Tibial nerve (tissue), 4 donors: ENCODE data around the gene ATG4D. TPM values are rescaled to one million over a fixed set of nuclear protein-coding genes. Genes with fewer than 3 reads are reported as not detected.
A peak's percentile ranks its signal among the peaks of the same experiment; 100 is the strongest.

ENCODE experiments used
- DNase-seq, 2 donors: peaks; one replicate each; pipeline ENCODE4 v3.0.0-alpha.2; 2019; ENCODE audit warnings: low spot score in 2 of 2
- H3K27ac ChIP-seq, 4 donors: fragments of 200-600 bp; sonication (generic) in 3 of 4; one replicate each; pipeline ENCODE4 v1.5.1; 2017 to 2019; ENCODE audit warnings: mild to moderate bottlenecking in 1 of 4
- H3K27me3 ChIP-seq, 2 donors: fragments of 200-600 bp; sonication (generic) in 1 of 2; one replicate each; pipeline versions ENCODE4 v1.5.1 to v1.6.0; 2017 to 2019
- H3K36me3 ChIP-seq, 3 donors: fragments of 200-600 bp; sonication (generic); one replicate each; pipeline ENCODE4 v1.5.1; 2018 to 2019
- H3K4me1 ChIP-seq, 4 donors: fragments of 200-600 bp; sonication (generic) in 3 of 4; one replicate each; pipeline ENCODE4 v1.5.1; 2017 to 2019
- H3K4me3 ChIP-seq, 4 donors: fragments of 200-600 bp; sonication (generic) in 3 of 4; one replicate each; pipeline ENCODE4 v1.5.1; 2017 to 2019; ENCODE audit warnings: mild to moderate bottlenecking in 1 of 4, moderate library complexity in 1 of 4
- H3K9me3 ChIP-seq, 4 donors: fragments of 200-600 bp; sonication (generic) in 3 of 4; one replicate each; pipeline ENCODE4 v1.5.1; 2017 to 2019
- CTCF ChIP-seq, 5 experiments: fragments of 200-600 bp in 3 of 5; fragments of 450-650 bp in 2 of 5; sonication (generic) in 3 of 5; IDR thresholded peaks; one replicate each; pipeline ENCODE4 v1.5.1; 2016 to 2019; ENCODE audit warnings: antibody characterized with exemption in 5 of 5, mild to moderate bottlenecking in 3 of 5, moderate library complexity in 2 of 5
- EP300 ChIP-seq, 2 donors: sonication (generic); formaldehyde crosslinking; IDR thresholded peaks; one replicate each; pipeline ENCODE4 v1.6.1; 2017; ENCODE audit warnings: antibody characterized with exemption in 2 of 2, mild to moderate bottlenecking in 1 of 2
- POLR2A ChIP-seq, 2 donors: fragments of 450-650 bp; IDR thresholded peaks; one replicate each; pipeline ENCODE4 v1.6.1; 2017; ENCODE audit warnings: antibody characterized with exemption in 2 of 2, mild to moderate bottlenecking in 2 of 2, moderate library complexity in 2 of 2
- WGBS, 2 donors: methylation state at CpG; one replicate each; pipeline ENCODE4 v1.1.5; 2018; 5-methylcytosine and 5-hydroxymethylcytosine counted together
- total RNA-seq, 4 donors: library from RNA; depleted of rRNA; stranded (reverse); fragments of >200 nt; gene quantifications; one replicate each; pipeline ENCODE4 v1.1.0, GENCODE V29; 2016

ATG4D gene
- total RNA-seq, 4 donors from 2014 or later, result 11.5 to 27.8 (median 17.8) TPM

DNA sequence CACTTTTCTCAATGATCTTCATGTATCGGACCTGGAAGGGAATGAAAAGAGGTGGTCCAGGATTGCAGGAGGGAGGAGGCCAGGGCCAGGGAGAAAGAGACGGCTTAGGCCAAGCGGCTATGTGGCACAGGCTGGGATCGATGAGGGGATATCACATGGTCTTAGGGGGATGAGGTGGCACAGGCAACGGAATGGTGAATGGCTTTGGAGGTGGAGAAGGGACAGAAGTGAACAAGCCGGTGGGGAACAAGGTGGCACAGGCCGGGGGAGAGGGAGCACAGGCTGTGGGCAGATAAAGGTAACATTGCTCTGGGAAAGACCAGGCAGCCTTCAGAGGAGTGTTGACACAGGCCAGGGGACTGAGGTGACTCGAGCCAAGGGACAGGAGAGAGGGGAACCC is 30.8 kb downstream of the ATG4D start:
- peaks cover 0 to 12% (median 4%) of the 10 kb centered on the region in 4 donors for H3K4me1 ChIP-seq
- WGBS, 2 donors, result 84 to 85% methylated on average over 8 of the region's 8 CpGs
- TF ChIP-seq POLR2A (IDR thresholded peaks at IDR 0.05) (no peak), CTCF (IDR thresholded peaks at IDR 0.05) (no peak), EP300 (IDR thresholded peaks at IDR 0.05) (no peak)

GRCh38 chr19:10575011-10575716 is 31.5 kb downstream of the ATG4D start:
- TF ChIP-seq CTCF (IDR thresholded peaks at IDR 0.05) (no peak), POLR2A (IDR thresholded peaks at IDR 0.05) (no peak), EP300 (IDR thresholded peaks at IDR 0.05) (no peak)
- Histone ChIP-seq H3K36me3 (no peaks in the 10 kb centered on the region), H3K27me3 (no peaks in the 10 kb centered on the region), H3K27ac (no peak overlapping the region), H3K4me3 (no peak overlapping the region), H3K4me1 (peaks cover 0 to 6% (median 0%) of the 10 kb centered on the region in 4 donors), H3K9me3 (no peaks in the 10 kb centered on the region)
- 81 to 83% methylated on average over 6 of the region's 6 CpGs for WGBS, 2 donors
- DNase-seq, result no peak

More for the DNA sequence above, 30.8 kb downstream of the ATG4D start:
- Histone ChIP-seq H3K9me3 (no peaks in the 10 kb centered on the region), H3K36me3 (no peaks in the 10 kb centered on the region), H3K27ac (no peak overlapping the region), H3K4me3 (no peak overlapping the region), H3K27me3 (no peaks in the 10 kb centered on the region)
- no peak for DNase-seq

DNA sequence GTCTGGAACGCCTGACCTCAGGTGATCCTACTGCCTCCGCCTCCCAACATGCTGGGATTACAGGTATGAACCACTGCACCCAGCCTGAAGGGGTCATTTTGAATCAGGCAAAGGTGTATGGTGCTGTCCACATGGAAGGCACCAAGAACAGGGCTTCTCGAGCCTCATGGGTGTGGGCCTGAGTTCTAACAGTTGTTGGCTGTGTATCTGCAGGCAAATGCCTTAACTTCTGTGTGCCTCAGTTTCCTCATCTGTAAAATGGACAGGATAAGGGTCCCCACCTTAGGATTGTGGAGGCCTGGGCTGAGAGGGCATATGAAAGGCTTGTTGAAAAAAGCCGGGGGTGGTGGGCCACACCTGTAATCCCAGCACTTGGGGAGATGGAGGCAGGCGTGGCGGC is 34.2 kb downstream of the ATG4D start:
- peaks cover 0 to 9% (median 0%) of the 10 kb centered on the region in 4 donors for H3K4me1 ChIP-seq
- DNase-seq, result no peak
- H3K4me3 ChIP-seq, result no peak overlapping the region
- H3K36me3 ChIP-seq, result no peaks in the 10 kb centered on the region
- WGBS, 2 donors, result 86 to 91% methylated on average over 6 of the region's 6 CpGs
- H3K27ac ChIP-seq, result no peak overlapping the region
- H3K9me3 ChIP-seq, result no peaks in the 10 kb centered on the region
- TF ChIP-seq CTCF (IDR thresholded peaks at IDR 0.05), result no peak
- H3K27me3 ChIP-seq, result no peaks in the 10 kb centered on the region

- Histone ChIP-seq H3K27me3 (no peaks in the 10 kb centered on the region), H3K36me3 (no peaks in the 10 kb centered on the region), H3K27ac (peak overlapping the region in 1 of 4 donors; percentile 71), H3K4me1 (peaks cover 0 to 9% (median 0%) of the 10 kb centered on the region in 4 donors), H3K9me3 (no peaks in the 10 kb centered on the region), H3K4me3 (no peak overlapping the region)
- TF ChIP-seq EP300 (IDR thresholded peaks at IDR 0.05) (peak; percentile 53 to 64), CTCF (IDR thresholded peaks at IDR 0.05) (peak; percentile 98 to 100 (median 99)), POLR2A (IDR thresholded peaks at IDR 0.05) (no peak)
- WGBS, 2 donors, result 23 to 29% methylated on average over 24 to 31 of the region's 31 CpGs
- DNase-seq, result peak; percentile 88 to 97
Measured at GRCh38 chr19:10580979-10581631, 37.4 kb downstream of the ATG4D start.

DNA sequence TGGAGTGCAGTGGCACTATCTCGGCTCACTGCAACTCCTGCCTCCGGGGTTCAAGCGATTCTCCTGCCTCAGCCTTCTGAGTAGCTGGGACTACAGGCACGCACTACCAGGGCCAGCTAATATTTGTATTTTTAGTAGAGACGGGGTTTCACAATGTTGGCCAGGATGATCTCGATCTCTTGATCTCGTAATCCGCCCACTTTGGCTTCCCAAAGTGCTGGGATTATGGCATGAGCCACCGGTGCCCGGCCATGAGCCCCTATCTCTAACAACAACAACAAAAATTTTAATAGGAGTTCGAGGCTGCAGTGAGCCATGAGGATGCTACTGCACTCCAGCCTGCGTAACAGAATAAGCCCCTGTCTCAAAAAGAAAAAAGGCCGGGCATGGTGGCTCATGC is 38.4 kb downstream of the ATG4D start:
- H3K27ac ChIP-seq, result no peak overlapping the region
- peaks cover 0 to 10% (median 0%) of the 10 kb centered on the region in 4 donors for H3K4me1 ChIP-seq
- no peaks in the 10 kb centered on the region for H3K36me3 ChIP-seq
- no peak for TF ChIP-seq POLR2A (IDR thresholded peaks at IDR 0.05)
- TF ChIP-seq CTCF (IDR thresholded peaks at IDR 0.05), result no peak
- TF ChIP-seq EP300 (IDR thresholded peaks at IDR 0.05), result no peak
- DNase-seq, result no peak
- H3K27me3 ChIP-seq, result peaks cover 0 to 4% of the 10 kb centered on the region in 2 donors
- no peak overlapping the region for H3K4me3 ChIP-seq
- no peaks in the 10 kb centered on the region for H3K9me3 ChIP-seq
- 88% methylated on average over 13 of the region's 13 CpGs for WGBS, 2 donors
